Gastrocnemius medialis (tissue), 4 donors: Measurements from ENCODE around the gene NEIL3.
"Not testable (repeated sequence)": the region's sequence is repeated elsewhere in the genome, so short reads cannot be mapped to it uniquely, and the experiment has no call there.

ENCODE experiments used
- POLR2A ChIP-seq, 2 donors: fragments of 450-650 bp; IDR thresholded peaks; one replicate each; pipeline ENCODE4 v1.6.1; 2017; ENCODE audit warnings: antibody characterized with exemption in 2 of 2, mild to moderate bottlenecking in 2 of 2, moderate library complexity in 2 of 2
- TF ChIP-seq, protein P1 (sequence below), 5 experiments: fragments of 450-650 bp in 3 of 5; fragments of 200-600 bp in 2 of 5; sonication (generic) in 2 of 5; IDR thresholded peaks in 4 of 5; conservative IDR thresholded peaks in 1 of 5; 1 replicate in 4 of 5; 2 replicates in 1 of 5; pipeline ENCODE4 v1.5.1; 2016 to 2019; ENCODE audit warnings: antibody characterized with exemption in 5 of 5, mild to moderate bottlenecking in 3 of 5, moderate library complexity in 3 of 5

DNA sequence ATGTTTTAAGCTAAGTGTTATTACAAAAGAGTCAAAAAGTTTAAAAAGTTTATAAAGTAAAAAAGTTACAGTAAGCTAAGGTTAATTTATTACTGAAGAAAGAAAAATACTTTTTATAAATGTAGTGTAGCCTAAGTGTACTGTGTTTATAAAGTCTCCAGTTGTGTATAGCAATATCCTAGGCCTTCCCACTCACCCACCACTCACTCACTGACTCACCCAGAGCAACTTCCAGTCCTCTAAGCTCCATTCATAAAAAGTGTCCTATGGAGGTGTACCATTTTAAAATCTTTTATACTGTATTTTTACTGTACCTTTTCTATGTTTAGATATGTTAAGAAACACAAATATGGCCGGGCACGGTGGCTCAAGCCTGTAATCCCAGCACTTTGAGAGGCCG, 4.8 kb upstream of the NEIL3 start:
- TF ChIP-seq, protein P1, sequence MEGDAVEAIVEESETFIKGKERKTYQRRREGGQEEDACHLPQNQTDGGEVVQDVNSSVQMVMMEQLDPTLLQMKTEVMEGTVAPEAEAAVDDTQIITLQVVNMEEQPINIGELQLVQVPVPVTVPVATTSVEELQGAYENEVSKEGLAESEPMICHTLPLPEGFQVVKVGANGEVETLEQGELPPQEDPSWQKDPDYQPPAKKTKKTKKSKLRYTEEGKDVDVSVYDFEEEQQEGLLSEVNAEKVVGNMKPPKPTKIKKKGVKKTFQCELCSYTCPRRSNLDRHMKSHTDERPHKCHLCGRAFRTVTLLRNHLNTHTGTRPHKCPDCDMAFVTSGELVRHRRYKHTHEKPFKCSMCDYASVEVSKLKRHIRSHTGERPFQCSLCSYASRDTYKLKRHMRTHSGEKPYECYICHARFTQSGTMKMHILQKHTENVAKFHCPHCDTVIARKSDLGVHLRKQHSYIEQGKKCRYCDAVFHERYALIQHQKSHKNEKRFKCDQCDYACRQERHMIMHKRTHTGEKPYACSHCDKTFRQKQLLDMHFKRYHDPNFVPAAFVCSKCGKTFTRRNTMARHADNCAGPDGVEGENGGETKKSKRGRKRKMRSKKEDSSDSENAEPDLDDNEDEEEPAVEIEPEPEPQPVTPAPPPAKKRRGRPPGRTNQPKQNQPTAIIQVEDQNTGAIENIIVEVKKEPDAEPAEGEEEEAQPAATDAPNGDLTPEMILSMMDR (IDR thresholded peaks at IDR 0.05 in 4 of 5, conservative IDR thresholded peaks at IDR 0.05 in 1 of 5), result not testable (repeated sequence)
- not testable (repeated sequence) for TF ChIP-seq POLR2A (IDR thresholded peaks at IDR 0.05)
